ENCODE measurements around the gene PBLD. TPM values are rescaled to one million over a fixed set of nuclear protein-coding genes. Genes with fewer than 3 reads are reported as not detected.
"Not testable (repeated sequence)": the region's sequence is repeated elsewhere in the genome, so short reads cannot be mapped to it uniquely, and the experiment has no call there.

Gene PBLD
- total RNA-seq, 2 donors from 2014 or later = 1.9 TPM

GRCh38 chr10:68284062-68285001, 48.4 kb downstream of the PBLD start:
- peak overlapping the region; percentile 27 for H3K27ac Mint-ChIP-seq
- no peak overlapping the region for H3K4me3 Mint-ChIP-seq
- H3K4me1 Mint-ChIP-seq = peaks cover 2% of the 10 kb centered on the region
- ATAC-seq (no peak), DNase-seq (no peak)
- no peaks in the 10 kb centered on the region for H3K36me3 Mint-ChIP-seq (ENCODE audit: low read depth)
- no peaks in the 10 kb centered on the region for H3K27me3 Mint-ChIP-seq
- no peaks in the 10 kb centered on the region for H3K9me3 ChIP-seq (ENCODE audit: control insufficient read depth, low read length, poor library complexity, severe bottlenecking)

- no peaks in the 10 kb centered on the region for H3K9me3 ChIP-seq (ENCODE audit: control insufficient read depth, low read length, poor library complexity, severe bottlenecking)
- ATAC-seq (no peak), DNase-seq (no peak)
- H3K27ac Mint-ChIP-seq = no peak overlapping the region
- H3K36me3 Mint-ChIP-seq (ENCODE audit: low read depth) = peaks cover 3% of the 10 kb centered on the region
- no peak overlapping the region for H3K4me3 Mint-ChIP-seq
- peaks cover 2% of the 10 kb centered on the region for H3K4me1 Mint-ChIP-seq
- H3K27me3 Mint-ChIP-seq = no peaks in the 10 kb centered on the region
These were observed 52.0 kb downstream of the PBLD start for GRCh38 chr10:68280758-68281157.

DNA sequence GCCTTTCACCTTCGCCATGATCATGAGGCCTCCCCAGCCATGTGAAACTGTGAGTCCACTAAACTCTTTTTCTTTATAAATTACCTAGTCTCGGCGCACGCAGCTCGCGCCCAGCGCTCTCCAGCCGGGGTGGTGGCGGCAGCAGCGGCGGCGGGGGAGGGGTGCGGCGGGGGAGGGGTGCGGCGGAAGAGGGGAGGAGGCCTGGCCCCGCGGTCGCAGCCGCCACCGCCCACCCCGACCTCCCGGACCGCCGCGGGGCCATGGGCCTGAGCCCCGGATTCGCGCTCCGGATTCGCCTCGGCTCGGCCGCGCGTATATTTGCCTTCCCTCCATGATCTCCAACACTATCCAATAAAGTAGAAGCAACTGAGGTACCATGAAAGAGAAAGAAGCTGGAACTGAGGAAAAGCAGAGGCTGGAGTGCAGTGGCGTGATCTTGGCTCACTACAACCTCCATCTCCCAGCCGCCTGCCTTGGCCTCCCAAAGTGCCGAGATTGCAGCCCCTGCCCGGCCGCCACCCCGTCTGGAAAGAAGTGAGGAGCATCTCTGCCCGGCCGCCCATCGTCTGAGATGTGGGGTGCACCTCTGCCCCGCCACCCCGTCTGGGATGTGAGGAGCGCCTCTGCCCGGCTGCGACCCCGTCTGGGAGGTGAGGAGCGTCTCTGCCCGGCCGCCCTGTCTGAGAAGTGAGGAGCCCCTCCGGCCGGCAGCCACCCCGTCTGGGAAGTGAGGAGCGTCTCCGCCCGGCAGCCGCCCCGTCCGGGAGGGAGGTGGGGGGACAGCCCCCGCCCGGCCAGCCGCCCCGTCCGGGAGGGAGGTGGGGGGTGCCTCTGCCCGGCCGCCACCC, 53.6 kb downstream of the PBLD start:
- not testable (repeated sequence) for H3K9me3 ChIP-seq (ENCODE audit: control insufficient read depth, low read length, poor library complexity, severe bottlenecking); ATAC-seq; DNase-seq; H3K27me3 Mint-ChIP-seq; H3K4me3 Mint-ChIP-seq; H3K27ac Mint-ChIP-seq; H3K4me1 Mint-ChIP-seq; H3K36me3 Mint-ChIP-seq (ENCODE audit: low read depth)

GRCh38 chr10:68277814-68278213, 54.9 kb downstream of the PBLD start:
- H3K27ac Mint-ChIP-seq; DNase-seq; H3K27me3 Mint-ChIP-seq; ATAC-seq; H3K9me3 ChIP-seq (ENCODE audit: control insufficient read depth, low read length, poor library complexity, severe bottlenecking); H3K4me1 Mint-ChIP-seq; H3K36me3 Mint-ChIP-seq (ENCODE audit: low read depth); H3K4me3 Mint-ChIP-seq: not testable (repeated sequence)

- Mint-ChIP-seq H3K36me3 (ENCODE audit: low read depth) (peaks cover 3% of the 10 kb centered on the region), H3K27me3 (peaks cover 3% of the 10 kb centered on the region), H3K27ac (no peak overlapping the region), H3K4me1 (no peaks in the 10 kb centered on the region), H3K4me3 (no peak overlapping the region)
- no peak for DNase-seq
- ATAC-seq = no peak
- no peaks in the 10 kb centered on the region for H3K9me3 ChIP-seq (ENCODE audit: control insufficient read depth, low read length, poor library complexity, severe bottlenecking)
These were observed 56.5 kb downstream of the PBLD start for GRCh38 chr10:68276224-68276623.

- H3K36me3 Mint-ChIP-seq (ENCODE audit: low read depth) = peaks cover 3% of the 10 kb centered on the region
- no peak for ATAC-seq
These were observed 57.1 kb downstream of the PBLD start for GRCh38 chr10:68275600-68276126.

DNA sequence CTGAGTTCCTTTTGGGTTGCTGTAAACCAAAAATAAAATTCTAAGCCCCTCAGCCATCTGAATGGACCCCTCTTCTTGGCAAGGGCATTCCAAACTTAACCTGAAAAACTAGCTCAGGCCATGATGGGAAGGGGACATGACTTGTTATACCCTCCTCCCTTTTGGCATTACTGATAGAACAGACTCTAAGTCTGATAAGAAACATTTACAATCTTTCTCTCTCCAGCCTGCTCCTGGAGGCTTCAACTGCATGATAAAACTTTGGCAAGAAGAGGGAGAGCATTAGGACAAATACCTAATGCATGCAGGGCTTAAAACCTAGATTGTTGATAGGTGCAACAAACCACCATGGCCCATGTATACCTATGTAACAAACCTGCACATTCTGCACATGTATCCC, 59.9 kb downstream of the PBLD start:
- no peak for ATAC-seq
- Mint-ChIP-seq H3K36me3 (ENCODE audit: low read depth) (no peaks in the 10 kb centered on the region), H3K27ac (no peak overlapping the region), H3K27me3 (peaks cover 9% of the 10 kb centered on the region), H3K4me1 (no peaks in the 10 kb centered on the region), H3K4me3 (no peak overlapping the region)
- no peak for DNase-seq
- no peaks in the 10 kb centered on the region for H3K9me3 ChIP-seq (ENCODE audit: control insufficient read depth, low read length, poor library complexity, severe bottlenecking)

More at GRCh38 chr10:68275600-68276126, 57.1 kb downstream of the PBLD start:
- Mint-ChIP-seq H3K4me1 (no peaks in the 10 kb centered on the region), H3K4me3 (no peak overlapping the region), H3K27ac (no peak overlapping the region), H3K27me3 (peaks cover 5% of the 10 kb centered on the region)
- no peak for DNase-seq
- no peaks in the 10 kb centered on the region for H3K9me3 ChIP-seq (ENCODE audit: control insufficient read depth, low read length, poor library complexity, severe bottlenecking)

- no peak for ATAC-seq
- Mint-ChIP-seq H3K4me1 (no peaks in the 10 kb centered on the region), H3K36me3 (ENCODE audit: low read depth) (no peaks in the 10 kb centered on the region), H3K27me3 (peaks cover 11% of the 10 kb centered on the region), H3K4me3 (no peak overlapping the region), H3K27ac (no peak overlapping the region)
- H3K9me3 ChIP-seq (ENCODE audit: control insufficient read depth, low read length, poor library complexity, severe bottlenecking) = no peaks in the 10 kb centered on the region
- no peak for DNase-seq
These were observed 61.4 kb downstream of the PBLD start for GRCh38 chr10:68271196-68271882.

GRCh38 chr10:68269562-68270290, 63.0 kb downstream of the PBLD start:
- H3K27ac Mint-ChIP-seq = no peak overlapping the region
- no peaks in the 10 kb centered on the region for H3K4me1 Mint-ChIP-seq
- no peak overlapping the region for H3K4me3 Mint-ChIP-seq
- ATAC-seq = no peak
- H3K36me3 Mint-ChIP-seq (ENCODE audit: low read depth) = no peaks in the 10 kb centered on the region
- H3K9me3 ChIP-seq (ENCODE audit: control insufficient read depth, low read length, poor library complexity, severe bottlenecking) = no peaks in the 10 kb centered on the region
- no peak for DNase-seq
- H3K27me3 Mint-ChIP-seq = peaks cover 11% of the 10 kb centered on the region

- no peaks in the 10 kb centered on the region for H3K9me3 ChIP-seq (ENCODE audit: control insufficient read depth, low read length, poor library complexity, severe bottlenecking)
- H3K36me3 Mint-ChIP-seq (ENCODE audit: low read depth) = peaks cover 5% of the 10 kb centered on the region
- no peak overlapping the region for H3K27ac Mint-ChIP-seq
- DNase-seq = no peak
- ATAC-seq = no peak
- H3K27me3 Mint-ChIP-seq = peaks cover 12% of the 10 kb centered on the region
- no peaks in the 10 kb centered on the region for H3K4me1 Mint-ChIP-seq
- H3K4me3 Mint-ChIP-seq = no peak overlapping the region
These were observed 71.4 kb downstream of the PBLD start for GRCh38 chr10:68261132-68261856.

DNA sequence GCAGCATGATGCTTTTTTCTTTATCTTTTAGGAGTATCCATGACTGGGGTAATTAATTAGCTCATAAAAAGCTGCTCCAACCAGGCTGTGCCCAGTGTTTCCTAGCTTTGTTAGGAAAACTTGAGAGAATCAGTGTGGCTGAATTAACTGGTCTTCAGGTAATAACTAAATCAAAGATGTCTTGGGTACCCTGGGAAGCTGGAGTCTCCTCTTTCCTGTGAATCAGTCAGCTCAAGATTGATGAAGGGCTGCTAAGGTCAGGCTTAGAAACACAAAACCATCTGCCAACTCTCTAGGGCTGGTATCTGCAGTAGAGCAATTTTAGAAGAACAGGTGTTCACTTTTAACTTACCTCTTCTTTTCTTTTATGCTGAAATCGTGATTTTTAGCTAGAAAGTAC, 79.4 kb downstream of the PBLD start:
- no peak overlapping the region for H3K27ac Mint-ChIP-seq
- peaks cover 14% of the 10 kb centered on the region for H3K27me3 Mint-ChIP-seq
- DNase-seq = no peak
- peaks cover 2% of the 10 kb centered on the region for H3K36me3 Mint-ChIP-seq (ENCODE audit: low read depth)
- no peaks in the 10 kb centered on the region for H3K9me3 ChIP-seq (ENCODE audit: control insufficient read depth, low read length, poor library complexity, severe bottlenecking)
- no peak overlapping the region for H3K4me3 Mint-ChIP-seq
- H3K4me1 Mint-ChIP-seq = peaks cover 2% of the 10 kb centered on the region
- ATAC-seq = no peak
